K562 (cell line): ENCODE results near the gene CHGA. TPM values are rescaled to one million over a fixed set of nuclear protein-coding genes. Genes with fewer than 3 reads are reported as not detected.

Experiments used
- CEBPG ChIP-seq, 3 experiments: fragments of 200-800 bp in 1 of 3; sonication (Bioruptor generic) in 1 of 3; sonication (generic) in 1 of 3; formaldehyde crosslinking in 1 of 3; IDR thresholded peaks in 2 of 3; conservative IDR thresholded peaks in 1 of 3; 2 replicates each; pipeline versions ENCODE4 v1.6.1 to v1.8.0; 2016 to 2022; ENCODE audit warnings: missing compliant biosample characterization in 2 of 3, missing genetic modification characterization in 2 of 3, mild to moderate bottlenecking in 1 of 3, missing genetic modification reagents in 1 of 3
- JUNB ChIP-seq: fragments of 450-650 bp; formaldehyde crosslinking; conservative IDR thresholded peaks from 2 replicates; pipeline ENCODE4 v1.4.0; 2020; ENCODE audit warnings: mild to moderate bottlenecking
- polyA plus RNA-seq, 8 experiments: library from polyadenylated mRNA; depleted of rRNA in 4 of 8; stranded (reverse) in 5 of 8; unstranded in 3 of 8; fragments of >200 nt; fragmentation: Nextera tagmentation in 2 of 8; fragmentation: Illumina TruSeq in 1 of 8; extraction: Ambion mirVana in 2 of 8; extraction: Trizol in 1 of 8; gene quantifications; 2 replicates each; pipeline versions ENCODE4 v1.2.1 to v1.2.3, GENCODE V29; 2011 to 2014; ENCODE audit warnings: inconsistent platforms in 1 of 8, missing spikeins in 1 of 8
- total RNA-seq, 7 experiments: library from RNA; depleted of rRNA in 6 of 7; stranded (reverse); fragments of >200 nt in 6 of 7; fragmentation: Illumina TruSeq in 2 of 7; extraction: Trizol in 2 of 7; gene quantifications; 2 replicates each; pipeline versions ENCODE4 v1.2.1 to v1.2.3, GENCODE V29; 2011 to 2021; ENCODE audit warnings: low replicate concordance in 1 of 7
- TF ChIP-seq, protein P1 (sequence below): fragments of 250-450 bp; sonication (Bioruptor Pico); IDR thresholded peaks from 2 replicates; pipeline ENCODE4 v1.5.0; 2021
- TF ChIP-seq, protein P2 (sequence below): sonication (generic); formaldehyde crosslinking; IDR thresholded peaks from 2 replicates; pipeline ENCODE4 v1.8.1; 2023; ENCODE audit warnings: mild to moderate bottlenecking, missing genetic modification reagents, moderate library complexity
- TF ChIP-seq, protein P3 (sequence below): sonication (generic); formaldehyde crosslinking; IDR thresholded peaks from 2 replicates; pipeline ENCODE4 v1.8.0; 2022; ENCODE audit warnings: missing genetic modification reagents, mild to moderate bottlenecking, borderline replicate concordance
- TF ChIP-seq, protein P4 (sequence below): fragments of 450-650 bp; IDR thresholded peaks from 2 replicates; pipeline ENCODE4 v1.6.1; 2016; ENCODE audit warnings: missing biosample characterization, missing genetic modification characterization

CHGA gene
- total and polyA plus RNA-seq, 9 of the 15 experiments (the other 6 are each of a cell fraction or from before 2014, with no cell fraction given) = not detected

DNA sequence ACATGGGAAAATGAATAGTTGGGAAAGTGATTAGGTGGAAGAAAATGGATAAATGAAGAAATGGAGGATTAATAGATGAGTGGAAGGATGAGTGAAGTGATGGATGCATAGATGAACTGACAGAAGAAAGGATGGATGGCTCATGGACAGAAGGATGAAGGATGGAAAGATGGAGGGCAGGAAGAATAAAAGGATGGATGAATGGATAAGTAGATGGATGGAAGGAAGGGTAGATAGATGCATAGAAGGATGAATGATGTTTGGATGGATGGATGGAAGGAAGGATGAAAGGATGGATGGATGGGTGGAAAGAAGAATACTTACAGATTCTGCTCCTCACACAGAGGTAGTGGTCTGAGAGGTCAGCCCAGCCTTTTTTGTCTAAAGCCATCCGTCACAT lies 35.8 kb upstream of the CHGA start (continued):
- TF ChIP-seq, protein P1, sequence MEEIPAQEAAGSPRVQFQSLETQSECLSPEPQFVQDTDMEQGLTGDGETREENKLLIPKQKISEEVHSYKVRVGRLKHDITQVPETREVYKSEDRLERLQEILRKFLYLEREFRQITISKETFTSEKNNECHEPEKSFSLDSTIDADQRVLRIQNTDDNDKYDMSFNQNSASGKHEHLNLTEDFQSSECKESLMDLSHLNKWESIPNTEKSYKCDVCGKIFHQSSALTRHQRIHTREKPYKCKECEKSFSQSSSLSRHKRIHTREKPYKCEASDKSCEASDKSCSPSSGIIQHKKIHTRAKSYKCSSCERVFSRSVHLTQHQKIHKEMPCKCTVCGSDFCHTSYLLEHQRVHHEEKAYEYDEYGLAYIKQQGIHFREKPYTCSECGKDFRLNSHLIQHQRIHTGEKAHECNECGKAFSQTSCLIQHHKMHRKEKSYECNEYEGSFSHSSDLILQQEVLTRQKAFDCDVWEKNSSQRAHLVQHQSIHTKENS = no peak
- TF ChIP-seq, protein P2, sequence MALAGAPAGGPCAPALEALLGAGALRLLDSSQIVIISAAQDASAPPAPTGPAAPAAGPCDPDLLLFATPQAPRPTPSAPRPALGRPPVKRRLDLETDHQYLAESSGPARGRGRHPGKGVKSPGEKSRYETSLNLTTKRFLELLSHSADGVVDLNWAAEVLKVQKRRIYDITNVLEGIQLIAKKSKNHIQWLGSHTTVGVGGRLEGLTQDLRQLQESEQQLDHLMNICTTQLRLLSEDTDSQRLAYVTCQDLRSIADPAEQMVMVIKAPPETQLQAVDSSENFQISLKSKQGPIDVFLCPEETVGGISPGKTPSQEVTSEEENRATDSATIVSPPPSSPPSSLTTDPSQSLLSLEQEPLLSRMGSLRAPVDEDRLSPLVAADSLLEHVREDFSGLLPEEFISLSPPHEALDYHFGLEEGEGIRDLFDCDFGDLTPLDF (CRISPR knock-in tag) = no peak
- TF ChIP-seq, protein P3, sequence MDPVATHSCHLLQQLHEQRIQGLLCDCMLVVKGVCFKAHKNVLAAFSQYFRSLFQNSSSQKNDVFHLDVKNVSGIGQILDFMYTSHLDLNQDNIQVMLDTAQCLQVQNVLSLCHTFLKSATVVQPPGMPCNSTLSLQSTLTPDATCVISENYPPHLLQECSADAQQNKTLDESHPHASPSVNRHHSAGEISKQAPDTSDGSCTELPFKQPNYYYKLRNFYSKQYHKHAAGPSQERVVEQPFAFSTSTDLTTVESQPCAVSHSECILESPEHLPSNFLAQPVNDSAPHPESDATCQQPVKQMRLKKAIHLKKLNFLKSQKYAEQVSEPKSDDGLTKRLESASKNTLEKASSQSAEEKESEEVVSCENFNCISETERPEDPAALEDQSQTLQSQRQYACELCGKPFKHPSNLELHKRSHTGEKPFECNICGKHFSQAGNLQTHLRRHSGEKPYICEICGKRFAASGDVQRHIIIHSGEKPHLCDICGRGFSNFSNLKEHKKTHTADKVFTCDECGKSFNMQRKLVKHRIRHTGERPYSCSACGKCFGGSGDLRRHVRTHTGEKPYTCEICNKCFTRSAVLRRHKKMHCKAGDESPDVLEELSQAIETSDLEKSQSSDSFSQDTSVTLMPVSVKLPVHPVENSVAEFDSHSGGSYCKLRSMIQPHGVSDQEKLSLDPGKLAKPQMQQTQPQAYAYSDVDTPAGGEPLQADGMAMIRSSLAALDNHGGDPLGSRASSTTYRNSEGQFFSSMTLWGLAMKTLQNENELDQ = no peak
- TF ChIP-seq JUNB (CRISPR knock-in tag) (no peak), CEBPG (CRISPR knock-in tag; IDR thresholded peaks at IDR 0.05) (no peak), CEBPG (tag; conservative IDR thresholded peaks at IDR 0.05 in 1 of 2, IDR thresholded peaks at IDR 0.05 in 1 of 2) (no peak)
- TF ChIP-seq, protein P4, sequence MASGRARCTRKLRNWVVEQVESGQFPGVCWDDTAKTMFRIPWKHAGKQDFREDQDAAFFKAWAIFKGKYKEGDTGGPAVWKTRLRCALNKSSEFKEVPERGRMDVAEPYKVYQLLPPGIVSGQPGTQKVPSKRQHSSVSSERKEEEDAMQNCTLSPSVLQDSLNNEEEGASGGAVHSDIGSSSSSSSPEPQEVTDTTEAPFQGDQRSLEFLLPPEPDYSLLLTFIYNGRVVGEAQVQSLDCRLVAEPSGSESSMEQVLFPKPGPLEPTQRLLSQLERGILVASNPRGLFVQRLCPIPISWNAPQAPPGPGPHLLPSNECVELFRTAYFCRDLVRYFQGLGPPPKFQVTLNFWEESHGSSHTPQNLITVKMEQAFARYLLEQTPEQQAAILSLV (tag) = no peak
